Liver (tissue), 9 donors: ENCODE measurements around the gene ADCY7. TPM values are rescaled to one million over a fixed set of nuclear protein-coding genes. Genes with fewer than 3 reads are reported as not detected.
A peak's percentile ranks its signal among the peaks of the same experiment; 100 is the strongest.

Source experiments
- DNase-seq: peaks from one replicate; pipeline ENCODE4 v3.0.0-alpha.2; 2017; ENCODE audit warnings: low spot score
- H3K27ac ChIP-seq, 2 donors: one replicate each; pipeline ENCODE4 v1.7.0; 2013; ENCODE audit warnings: inconsistent platforms in 2 of 2, low read length in 2 of 2, control low read depth in 1 of 2, low read depth in 1 of 2, mild to moderate bottlenecking in 1 of 2
- H3K27me3 ChIP-seq, 4 donors: one replicate each; pipeline versions ENCODE4 v1.6.1 to v1.7.0; 2013; ENCODE audit warnings: low read length in 3 of 4, inconsistent platforms in 1 of 4, mild to moderate bottlenecking in 1 of 4, moderate library complexity in 1 of 4; ENCODE audit not compliant: control insufficient read depth in 4 of 4, insufficient read depth in 4 of 4
- H3K36me3 ChIP-seq, 4 donors: one replicate each; pipeline versions ENCODE4 v1.6.1 to v1.7.0; 2013; ENCODE audit warnings: low read length in 3 of 4, mild to moderate bottlenecking in 3 of 4, low read depth in 1 of 4, moderate library complexity in 1 of 4; ENCODE audit not compliant: control insufficient read depth in 4 of 4, insufficient read depth in 3 of 4
- H3K4me1 ChIP-seq, 4 donors: one replicate each; pipeline versions ENCODE4 v1.6.1 to v1.7.0; 2013; ENCODE audit warnings: low read length in 3 of 4, mild to moderate bottlenecking in 3 of 4, moderate library complexity in 1 of 4; ENCODE audit not compliant: control insufficient read depth in 4 of 4, insufficient read depth in 4 of 4
- H3K4me3 ChIP-seq, 3 donors: one replicate each; pipeline versions ENCODE4 v1.6.1 to v1.7.0; 2013; ENCODE audit warnings: low read length in 3 of 3, control low read depth in 1 of 3, low read depth in 1 of 3, mild to moderate bottlenecking in 1 of 3
- H3K9ac ChIP-seq, 2 donors: one replicate each; pipeline ENCODE4 v1.7.0; 2013; ENCODE audit warnings: low read length in 2 of 2, mild to moderate bottlenecking in 2 of 2, moderate library complexity in 2 of 2, control low read depth in 1 of 2, low read depth in 1 of 2
- H3K9me3 ChIP-seq, 4 donors: one replicate each; pipeline versions ENCODE4 v1.6.1 to v1.7.0; 2013; ENCODE audit warnings: low read length in 3 of 4; ENCODE audit not compliant: control insufficient read depth in 4 of 4
- EGR1 ChIP-seq, 2 donors: IDR thresholded peaks; 2 replicates each; pipeline ENCODE4 v1.6.1; 2016 to 2018; ENCODE audit warnings: antibody characterized with exemption in 2 of 2, low read depth in 2 of 2
- FOXA1 ChIP-seq: IDR thresholded peaks from 2 replicates; pipeline ENCODE4 v1.6.1; 2016; ENCODE audit warnings: antibody characterized with exemption
- FOXA2 ChIP-seq: IDR thresholded peaks from 2 replicates; pipeline ENCODE4 v1.6.1; 2016; ENCODE audit warnings: antibody characterized with exemption
- GABPA ChIP-seq, 2 donors: IDR thresholded peaks in 1 of 2; conservative IDR thresholded peaks in 1 of 2; 2 replicates each; pipeline ENCODE4 v1.6.1; 2016; ENCODE audit warnings: antibody characterized with exemption in 2 of 2, mild to moderate bottlenecking in 1 of 2, moderate library complexity in 1 of 2
- HNF4A ChIP-seq, 2 donors: conservative IDR thresholded peaks; 2 replicates each; pipeline ENCODE4 v1.6.1; 2016; ENCODE audit warnings: antibody characterized with exemption in 2 of 2, mild to moderate bottlenecking in 2 of 2
- HNF4G ChIP-seq: IDR thresholded peaks from 2 replicates; pipeline ENCODE4 v1.6.1; 2016; ENCODE audit warnings: antibody characterized with exemption
- JUND ChIP-seq, 2 donors: IDR thresholded peaks; 2 replicates each; pipeline ENCODE4 v1.6.1; 2016; ENCODE audit warnings: antibody characterized with exemption in 2 of 2
- NR2F2 ChIP-seq: IDR thresholded peaks from 2 replicates; pipeline ENCODE4 v1.6.1; 2016; ENCODE audit warnings: antibody characterized with exemption
- RAD21 ChIP-seq, 2 donors: IDR thresholded peaks; 2 replicates each; pipeline ENCODE4 v1.6.1; 2016; ENCODE audit warnings: antibody characterized with exemption in 2 of 2, mild to moderate bottlenecking in 2 of 2
- RXRA ChIP-seq, 2 donors: IDR thresholded peaks; 2 replicates each; pipeline ENCODE4 v1.6.1; 2017 to 2018; ENCODE audit warnings: antibody characterized with exemption in 2 of 2, mild to moderate bottlenecking in 1 of 2
- SP1 ChIP-seq: IDR thresholded peaks from 2 replicates; pipeline ENCODE4 v1.6.1; 2018; ENCODE audit warnings: antibody characterized with exemption, mild to moderate bottlenecking
- TAF1 ChIP-seq: conservative IDR thresholded peaks from 2 replicates; pipeline ENCODE4 v1.6.1; 2016; ENCODE audit warnings: antibody characterized with exemption, mild to moderate bottlenecking
- YY1 ChIP-seq: IDR thresholded peaks from 2 replicates; pipeline ENCODE4 v1.6.1; 2016; ENCODE audit warnings: antibody characterized with exemption, mild to moderate bottlenecking
- WGBS: extraction: QIAGEN DNeasy Blood & Tissue Kit; methylation state at CpG from one replicate; pipeline ENCODE4 v1.1.7; 2013; 5-methylcytosine and 5-hydroxymethylcytosine counted together
- polyA plus RNA-seq, 2 donors: library from polyadenylated mRNA; stranded (reverse) in 1 of 2; unstranded in 1 of 2; fragments of 200-250 nt in 1 of 2; fragments of >200 nt in 1 of 2; fragmentation: Nextera tagmentation in 1 of 2; extraction: Ambion mirVana in 1 of 2; gene quantifications; one replicate each; pipeline versions ENCODE4 v1.2.1 to v1.2.3, GENCODE V29; 2013 to 2015
- total RNA-seq, 2 donors: library from RNA; depleted of rRNA; stranded (reverse); fragments of >200 nt; gene quantifications; one replicate each; pipeline ENCODE4 v1.2.3, GENCODE V29; 2014
- TF ChIP-seq, protein P1 (sequence below): IDR thresholded peaks from 2 replicates; pipeline ENCODE4 v1.6.1; 2016; ENCODE audit warnings: antibody characterized with exemption, mild to moderate bottlenecking
- TF ChIP-seq, protein P2 (sequence below): IDR thresholded peaks from 2 replicates; pipeline ENCODE4 v1.6.1; 2016; ENCODE audit warnings: antibody characterized with exemption
- TF ChIP-seq, protein P3 (sequence below): IDR thresholded peaks from 2 replicates; pipeline ENCODE4 v1.6.1; 2016; ENCODE audit warnings: antibody characterized with exemption
- donor health status: healthy.
- donor health status: healthy.
- donor health status: healthy.
- donor health status: healthy.
- donor health status: healthy.

ADCY7 gene
- total and polyA plus RNA-seq, 4 donors: 1.8 to 43.9 (median 7.4) TPM

DNA sequence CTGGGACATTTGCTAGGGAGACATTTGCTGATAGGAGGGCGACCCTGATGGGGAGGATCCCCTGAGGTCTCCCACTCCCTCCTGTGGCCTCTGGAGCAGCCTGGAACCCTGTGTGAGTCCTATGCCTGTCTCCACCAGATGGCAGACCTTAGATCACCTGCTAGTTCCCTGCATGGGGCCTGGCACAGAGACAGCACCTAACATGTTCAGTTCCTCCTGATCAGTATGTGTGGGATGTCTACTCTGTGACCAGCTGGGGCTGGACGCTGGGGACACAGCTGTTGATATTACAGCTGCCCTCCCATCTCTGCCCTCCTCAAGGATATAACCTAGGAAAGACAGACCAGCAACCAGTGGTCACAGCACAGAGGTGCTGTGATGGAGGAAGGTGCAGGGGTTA lies 1.1 kb upstream of the ADCY7 start:
- Histone ChIP-seq H3K9ac (no peak overlapping the region), H3K4me1 (peaks cover 0 to 16% (median 9%) of the 10 kb centered on the region in 4 donors), H3K27ac (no peak overlapping the region), H3K9me3 (no peaks in the 10 kb centered on the region), H3K4me3 (no peak overlapping the region), H3K36me3 (no peaks in the 10 kb centered on the region), H3K27me3 (no peaks in the 10 kb centered on the region)
- DNase-seq: no peak
- no peak for TF ChIP-seq NR2F2
- no peak for TF ChIP-seq TAF1
- no peak for TF ChIP-seq JUND (IDR thresholded peaks at IDR 0.05)
- TF ChIP-seq RAD21 (IDR thresholded peaks at IDR 0.05): peak in 1 of 2 donors; percentile 66
- WGBS: 74% methylated on average over 2 of the region's 2 CpGs

DNA sequence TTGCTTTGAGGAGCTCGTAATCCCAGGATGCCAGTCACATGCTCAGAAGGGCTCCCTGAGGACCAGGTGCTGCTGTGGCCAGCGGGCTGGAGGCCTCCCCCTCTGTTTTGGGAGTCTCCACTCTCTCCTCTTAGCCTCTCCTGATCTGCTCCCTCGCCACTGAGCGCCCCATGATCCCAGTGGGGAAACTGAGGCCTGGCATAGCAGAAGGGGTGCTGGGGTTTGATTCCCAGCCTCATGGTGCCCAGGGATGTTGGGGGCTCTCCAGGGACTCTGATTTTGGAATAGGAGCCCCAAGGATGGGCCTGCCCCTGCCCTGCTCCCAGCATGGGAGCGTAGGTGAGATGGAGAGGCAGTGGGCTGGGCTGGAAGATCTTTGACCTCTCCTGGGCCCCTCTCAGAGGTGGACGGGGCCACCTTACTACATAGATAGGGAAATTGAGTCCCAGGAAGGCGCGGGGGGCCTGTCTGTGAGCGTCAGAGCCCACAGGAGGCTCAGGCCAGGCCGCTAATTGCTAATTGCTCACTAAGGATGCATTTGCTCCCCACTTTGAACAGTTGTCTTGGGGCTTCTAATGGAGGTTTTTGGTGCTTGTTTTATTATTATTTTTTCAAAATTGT lies 525 bp upstream of the ADCY7 start:
- Histone ChIP-seq H3K27ac (no peak overlapping the region), H3K36me3 (no peaks in the 10 kb centered on the region), H3K9ac (no peak overlapping the region), H3K4me3 (no peak overlapping the region), H3K27me3 (no peaks in the 10 kb centered on the region), H3K9me3 (no peaks in the 10 kb centered on the region), H3K4me1 (peaks cover 0 to 16% (median 8%) of the 10 kb centered on the region in 4 donors)
- no peak for DNase-seq
- WGBS: 91% methylated on average over 10 of the region's 10 CpGs
- TF ChIP-seq, protein P1, sequence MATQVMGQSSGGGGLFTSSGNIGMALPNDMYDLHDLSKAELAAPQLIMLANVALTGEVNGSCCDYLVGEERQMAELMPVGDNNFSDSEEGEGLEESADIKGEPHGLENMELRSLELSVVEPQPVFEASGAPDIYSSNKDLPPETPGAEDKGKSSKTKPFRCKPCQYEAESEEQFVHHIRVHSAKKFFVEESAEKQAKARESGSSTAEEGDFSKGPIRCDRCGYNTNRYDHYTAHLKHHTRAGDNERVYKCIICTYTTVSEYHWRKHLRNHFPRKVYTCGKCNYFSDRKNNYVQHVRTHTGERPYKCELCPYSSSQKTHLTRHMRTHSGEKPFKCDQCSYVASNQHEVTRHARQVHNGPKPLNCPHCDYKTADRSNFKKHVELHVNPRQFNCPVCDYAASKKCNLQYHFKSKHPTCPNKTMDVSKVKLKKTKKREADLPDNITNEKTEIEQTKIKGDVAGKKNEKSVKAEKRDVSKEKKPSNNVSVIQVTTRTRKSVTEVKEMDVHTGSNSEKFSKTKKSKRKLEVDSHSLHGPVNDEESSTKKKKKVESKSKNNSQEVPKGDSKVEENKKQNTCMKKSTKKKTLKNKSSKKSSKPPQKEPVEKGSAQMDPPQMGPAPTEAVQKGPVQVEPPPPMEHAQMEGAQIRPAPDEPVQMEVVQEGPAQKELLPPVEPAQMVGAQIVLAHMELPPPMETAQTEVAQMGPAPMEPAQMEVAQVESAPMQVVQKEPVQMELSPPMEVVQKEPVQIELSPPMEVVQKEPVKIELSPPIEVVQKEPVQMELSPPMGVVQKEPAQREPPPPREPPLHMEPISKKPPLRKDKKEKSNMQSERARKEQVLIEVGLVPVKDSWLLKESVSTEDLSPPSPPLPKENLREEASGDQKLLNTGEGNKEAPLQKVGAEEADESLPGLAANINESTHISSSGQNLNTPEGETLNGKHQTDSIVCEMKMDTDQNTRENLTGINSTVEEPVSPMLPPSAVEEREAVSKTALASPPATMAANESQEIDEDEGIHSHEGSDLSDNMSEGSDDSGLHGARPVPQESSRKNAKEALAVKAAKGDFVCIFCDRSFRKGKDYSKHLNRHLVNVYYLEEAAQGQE: no peak
- TF ChIP-seq SP1 (no peak), EGR1 (IDR thresholded peaks at IDR 0.05; ENCODE audit: low read depth in 2 of 2) (no peak), GABPA (IDR thresholded peaks at IDR 0.05 in 1 of 2, conservative IDR thresholded peaks at IDR 0.05 in 1 of 2) (no peak), HNF4A (conservative IDR thresholded peaks at IDR 0.05) (no peak), TAF1 (no peak), HNF4G (no peak), JUND (IDR thresholded peaks at IDR 0.05) (no peak), FOXA1 (no peak), FOXA2 (no peak)
- TF ChIP-seq, protein P2, sequence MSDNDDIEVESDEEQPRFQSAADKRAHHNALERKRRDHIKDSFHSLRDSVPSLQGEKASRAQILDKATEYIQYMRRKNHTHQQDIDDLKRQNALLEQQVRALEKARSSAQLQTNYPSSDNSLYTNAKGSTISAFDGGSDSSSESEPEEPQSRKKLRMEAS: no peak
- TF ChIP-seq, protein P3, sequence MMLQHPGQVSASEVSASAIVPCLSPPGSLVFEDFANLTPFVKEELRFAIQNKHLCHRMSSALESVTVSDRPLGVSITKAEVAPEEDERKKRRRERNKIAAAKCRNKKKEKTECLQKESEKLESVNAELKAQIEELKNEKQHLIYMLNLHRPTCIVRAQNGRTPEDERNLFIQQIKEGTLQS: no peak

DNA sequence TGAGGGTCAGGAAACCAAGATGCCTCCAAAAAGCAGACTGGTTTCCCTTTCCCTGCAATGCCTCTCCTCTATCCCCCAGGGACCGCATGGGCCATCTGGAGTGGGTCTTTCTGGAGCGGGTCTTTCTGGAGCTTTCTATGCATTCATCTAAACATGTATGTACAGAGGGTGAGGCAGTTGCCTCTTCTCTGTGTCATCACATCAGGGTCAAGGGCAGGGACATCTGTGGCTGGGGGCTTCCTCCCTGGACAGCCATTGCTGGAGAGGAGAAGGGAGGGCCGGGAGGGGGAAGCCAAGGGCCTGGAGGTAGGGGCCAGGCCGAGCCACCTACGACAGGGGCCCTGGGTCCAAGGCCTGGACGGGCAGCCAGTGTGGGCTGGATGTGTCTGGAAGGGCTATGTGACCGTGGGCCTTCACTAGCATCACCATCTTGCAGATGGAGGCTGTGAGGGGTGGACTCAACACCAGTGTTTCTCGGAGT lies 840 bp downstream of the ADCY7 start:
- no peak for DNase-seq
- H3K4me3 ChIP-seq: peak overlapping the region in 1 of 3 donors; percentile 23
- TF ChIP-seq RXRA (IDR thresholded peaks at IDR 0.05) (no peak), YY1 (no peak), TAF1 (no peak), FOXA2 (no peak), HNF4G (no peak), EGR1 (IDR thresholded peaks at IDR 0.05; ENCODE audit: low read depth in 2 of 2) (no peak), GABPA (IDR thresholded peaks at IDR 0.05 in 1 of 2, conservative IDR thresholded peaks at IDR 0.05 in 1 of 2) (no peak), JUND (IDR thresholded peaks at IDR 0.05) (no peak), SP1 (no peak)
- TF ChIP-seq, protein P3: no peak
- TF ChIP-seq, protein P2: no peak
- TF ChIP-seq, protein P1: no peak

More for the DNA sequence above, 840 bp downstream of the ADCY7 start:
- no peaks in the 10 kb centered on the region for H3K9me3 ChIP-seq
- WGBS: 83% methylated on average over 8 of the region's 8 CpGs
- no peaks in the 10 kb centered on the region for H3K36me3 ChIP-seq
- peak overlapping the region in 1 of 2 donors; percentile 12 for H3K27ac ChIP-seq
- H3K9ac ChIP-seq: peak overlapping the region in 1 of 2 donors; percentile 27
- no peaks in the 10 kb centered on the region for H3K27me3 ChIP-seq
- peaks cover 0 to 4% (median 0%) of the 10 kb centered on the region in 4 donors for H3K4me1 ChIP-seq
